ENCODE measurements around the gene HOXB9.

GRCh38 chr17:48589060-48589830 is 36.9 kb downstream of the HOXB9 start:
- TF ChIP-seq, protein P1, sequence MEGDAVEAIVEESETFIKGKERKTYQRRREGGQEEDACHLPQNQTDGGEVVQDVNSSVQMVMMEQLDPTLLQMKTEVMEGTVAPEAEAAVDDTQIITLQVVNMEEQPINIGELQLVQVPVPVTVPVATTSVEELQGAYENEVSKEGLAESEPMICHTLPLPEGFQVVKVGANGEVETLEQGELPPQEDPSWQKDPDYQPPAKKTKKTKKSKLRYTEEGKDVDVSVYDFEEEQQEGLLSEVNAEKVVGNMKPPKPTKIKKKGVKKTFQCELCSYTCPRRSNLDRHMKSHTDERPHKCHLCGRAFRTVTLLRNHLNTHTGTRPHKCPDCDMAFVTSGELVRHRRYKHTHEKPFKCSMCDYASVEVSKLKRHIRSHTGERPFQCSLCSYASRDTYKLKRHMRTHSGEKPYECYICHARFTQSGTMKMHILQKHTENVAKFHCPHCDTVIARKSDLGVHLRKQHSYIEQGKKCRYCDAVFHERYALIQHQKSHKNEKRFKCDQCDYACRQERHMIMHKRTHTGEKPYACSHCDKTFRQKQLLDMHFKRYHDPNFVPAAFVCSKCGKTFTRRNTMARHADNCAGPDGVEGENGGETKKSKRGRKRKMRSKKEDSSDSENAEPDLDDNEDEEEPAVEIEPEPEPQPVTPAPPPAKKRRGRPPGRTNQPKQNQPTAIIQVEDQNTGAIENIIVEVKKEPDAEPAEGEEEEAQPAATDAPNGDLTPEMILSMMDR (IDR thresholded peaks at IDR 0.05) = no peak
- no peak for TF ChIP-seq POLR2A (IDR thresholded peaks at IDR 0.05)
